H1 (cell line): ENCODE data around the gene NELFB. TPM values are rescaled to one million over a fixed set of nuclear protein-coding genes. Genes with fewer than 3 reads are reported as not detected.
A peak's percentile ranks its signal among the peaks of the same experiment; 100 is the strongest.

ENCODE experiments used
- CTCF ChIA-PET: fragments of 300-600 bp; sonication (Branson Sonifier 250); formaldehyde crosslinking; loops from one replicate; lab custom pipeline; 2021; ENCODE audit not compliant: partially characterized antibody; lab: Charles Lee
- POLR2A ChIA-PET: fragments of 300-600 bp; sonication (Branson Sonifier 250); formaldehyde crosslinking; loops from one replicate; lab custom pipeline; 2021; ENCODE audit warnings: inconsistent platforms; ENCODE audit not compliant: partially characterized antibody; lab: Charles Lee
- DNase-seq, 2 experiments: peaks; one replicate each; pipeline versions ENCODE4 v3.0.0 to v3.0.0-alpha.2; 2010 to 2022; ENCODE audit warnings: low spot score in 2 of 2, low read depth in 1 of 2, mixed read lengths in 1 of 2
- FAIRE-seq: peaks from 2 replicates; lab custom pipeline; 2011; peaks lifted over from hg19 to GRCh38; lab: Jason Lieb, UNC
- H2AFZ ChIP-seq: 2 replicates; pipeline ENCODE4 v1.8.1; 2012; ENCODE audit warnings: low read length, inconsistent platforms
- H2AK5ac ChIP-seq: 2 replicates; pipeline ENCODE4 v1.6.1; 2013; ENCODE audit warnings: low read depth, low read length
- H2BK120ac ChIP-seq: replicated peaks from 2 replicates; pipeline ENCODE3; 2013; ENCODE audit warnings: low read depth, low read length, inconsistent platforms
- H2BK12ac ChIP-seq: 2 replicates; pipeline ENCODE4 v1.6.1; 2013; ENCODE audit warnings: low read depth, low read length
- H2BK15ac ChIP-seq: 2 replicates; pipeline ENCODE4 v1.6.1; 2013; ENCODE audit warnings: low read length
- H2BK20ac ChIP-seq: 2 replicates; pipeline ENCODE4 v1.6.1; 2013; ENCODE audit warnings: low read length
- H2BK5ac ChIP-seq: 2 replicates; pipeline ENCODE4 v1.6.1; 2013; ENCODE audit warnings: low read depth, low read length
- H3K14ac ChIP-seq: 2 replicates; pipeline ENCODE4 v1.6.1; 2013; ENCODE audit warnings: inconsistent platforms; ENCODE audit not compliant: insufficient read length
- H3K18ac ChIP-seq: 2 replicates; pipeline ENCODE4 v1.6.1; 2013; ENCODE audit warnings: low read length; ENCODE audit errors: extremely low read depth
- H3K23ac ChIP-seq: 2 replicates; pipeline ENCODE4 v1.6.1; 2013; ENCODE audit warnings: inconsistent platforms; ENCODE audit not compliant: insufficient read length
- H3K23me2 ChIP-seq: 2 replicates; pipeline ENCODE4 v1.6.1; 2013; ENCODE audit warnings: low read depth, low read length
- H3K27ac ChIP-seq: 2 replicates; pipeline ENCODE4 v1.6.1; 2011; ENCODE audit warnings: low read depth, low read length, inconsistent platforms
- H3K27me3 ChIP-seq, 4 experiments: replicated peaks in 1 of 4; 1 replicate in 1 of 4; 2 replicates in 3 of 4; pipeline versions ENCODE4 v1.6.1 to v1.8.1; 2011 to 2013; ENCODE audit warnings: low read length in 3 of 4, mild to moderate bottlenecking in 3 of 4, inconsistent platforms in 2 of 4, mixed read lengths in 2 of 4, moderate library complexity in 1 of 4; ENCODE audit not compliant: control insufficient read depth in 3 of 4, insufficient read depth in 3 of 4; ENCODE audit errors: extremely low read depth in 1 of 4
- H3K36me3 ChIP-seq, 4 experiments: 2 replicates each; pipeline versions ENCODE4 v1.6.1 to v1.8.1; 2011 to 2013; ENCODE audit warnings: mild to moderate bottlenecking in 4 of 4, low read length in 3 of 4, moderate library complexity in 2 of 4, control low read depth in 1 of 4, inconsistent platforms in 1 of 4; ENCODE audit not compliant: insufficient read depth in 4 of 4, control insufficient read depth in 2 of 4
- H3K4ac ChIP-seq: replicated peaks from 2 replicates; pipeline ENCODE3; 2013; ENCODE audit warnings: low read length, low read depth, mixed read lengths, inconsistent platforms; ENCODE audit not compliant: insufficient read length
- H3K4me1 ChIP-seq, 4 experiments: replicated peaks in 1 of 4; 1 replicate in 1 of 4; 2 replicates in 3 of 4; pipeline versions ENCODE4 v1.6.1 to v1.8.1; 2011 to 2013; ENCODE audit warnings: low read length in 3 of 4, inconsistent platforms in 2 of 4, mixed read lengths in 1 of 4; ENCODE audit not compliant: insufficient read depth in 4 of 4, control insufficient read depth in 3 of 4
- H3K4me2 ChIP-seq, 2 experiments: 2 replicates each; pipeline versions ENCODE4 v1.6.1 to v1.8.1; 2011 to 2013; ENCODE audit warnings: low read depth in 2 of 2, low read length in 2 of 2, control low read depth in 1 of 2, inconsistent platforms in 1 of 2, mild to moderate bottlenecking in 1 of 2; ENCODE audit not compliant: insufficient read depth in 1 of 2
- H3K4me3 ChIP-seq, 4 experiments: fragments of 200-600, 300-600 bp in 1 of 4; sonication (generic), shearing (Covaris generic), sonication (Bioruptor Twin) in 1 of 4; 2 replicates each; pipeline versions ENCODE4 v1.5.1 to v1.8.1; 2011 to 2016; ENCODE audit warnings: low read length in 4 of 4, low read depth in 3 of 4, control low read depth in 2 of 4, inconsistent platforms in 2 of 4, mild to moderate bottlenecking in 2 of 4, mixed read lengths in 1 of 4, moderate library complexity in 1 of 4; ENCODE audit not compliant: insufficient read depth in 2 of 4; ENCODE audit errors: extremely low read depth in 1 of 4
- H3K56ac ChIP-seq: replicated peaks from 2 replicates; pipeline ENCODE3; 2013; ENCODE audit warnings: low read depth, mild to moderate bottlenecking, mixed read lengths, low read length, inconsistent platforms; ENCODE audit not compliant: insufficient read length
- H3K79me1 ChIP-seq: 2 replicates; pipeline ENCODE4 v1.6.1; 2013; ENCODE audit warnings: low read depth, low read length, control low read depth
- H3K79me2 ChIP-seq, 2 experiments: 2 replicates each; pipeline versions ENCODE4 v1.6.1 to v1.8.1; 2012 to 2013; ENCODE audit warnings: low read length in 2 of 2, mild to moderate bottlenecking in 2 of 2, inconsistent platforms in 1 of 2; ENCODE audit not compliant: insufficient read depth in 2 of 2, control insufficient read depth in 1 of 2
- H3K9ac ChIP-seq, 4 experiments: replicated peaks in 1 of 4; 1 replicate in 1 of 4; 2 replicates in 3 of 4; pipeline versions ENCODE4 v1.6.1 to v1.8.1; 2011 to 2013; ENCODE audit warnings: low read depth in 3 of 4, low read length in 3 of 4, control low read depth in 2 of 4, mild to moderate bottlenecking in 2 of 4, moderate library complexity in 2 of 4, inconsistent platforms in 1 of 4; ENCODE audit errors: extremely low read depth in 1 of 4
- H3K9me3 ChIP-seq, 2 experiments: 2 replicates each; pipeline versions ENCODE4 v1.6.1 to v1.8.1; 2012 to 2013; ENCODE audit warnings: mild to moderate bottlenecking in 2 of 2, moderate library complexity in 2 of 2, control low read depth in 1 of 2, inconsistent platforms in 1 of 2, low read depth in 1 of 2, low read length in 1 of 2, mixed read lengths in 1 of 2; ENCODE audit not compliant: insufficient read depth in 2 of 2
- H4K20me1 ChIP-seq, 2 experiments: replicated peaks in 1 of 2; 2 replicates each; pipeline versions ENCODE3 to v1.8.1; 2011 to 2013; ENCODE audit warnings: inconsistent platforms in 2 of 2, low read length in 2 of 2, mild to moderate bottlenecking in 1 of 2; ENCODE audit not compliant: insufficient read depth in 2 of 2, control insufficient read depth in 1 of 2
- H4K5ac ChIP-seq: 2 replicates; pipeline ENCODE4 v1.6.1; 2013; ENCODE audit warnings: low read length, low read depth, mixed read lengths, inconsistent platforms; ENCODE audit not compliant: insufficient read length
- H4K8ac ChIP-seq: 2 replicates; pipeline ENCODE4 v1.8.0; 2013; ENCODE audit warnings: mild to moderate bottlenecking, moderate library complexity, low read length, inconsistent platforms; ENCODE audit not compliant: insufficient read depth; ENCODE audit errors: extremely low read depth
- H4K91ac ChIP-seq: replicated peaks from 2 replicates; pipeline ENCODE3; 2013; ENCODE audit warnings: low read length, mixed read lengths, inconsistent platforms; ENCODE audit not compliant: insufficient read length
- CTCF ChIP-seq, 3 experiments: IDR thresholded peaks; 1 replicate in 2 of 3; 2 replicates in 1 of 3; pipeline versions ENCODE4 v1.5.1 to v1.6.1; 2011; ENCODE audit warnings: low read length in 3 of 3, mild to moderate bottlenecking in 3 of 3, inconsistent platforms in 2 of 3, low read depth in 1 of 3, moderate library complexity in 1 of 3; ENCODE audit not compliant: insufficient read depth in 1 of 3; ENCODE audit errors: control extremely low read depth in 1 of 3
- RAD21 ChIP-seq, 2 experiments: IDR thresholded peaks in 1 of 2; conservative IDR thresholded peaks in 1 of 2; 2 replicates each; pipeline ENCODE4 v1.6.1; 2011; ENCODE audit warnings: low read depth in 2 of 2, low read length in 2 of 2, improper control_type of control experiment in 1 of 2, inconsistent platforms in 1 of 2, mild to moderate bottlenecking in 1 of 2, moderate library complexity in 1 of 2
- SP4 ChIP-seq: IDR thresholded peaks from 2 replicates; pipeline ENCODE4 v1.6.1; 2012; ENCODE audit warnings: low read length, inconsistent platforms
- WGBS, 2 experiments: shearing (Covaris generic) in 1 of 2; methylation state at CpG; one replicate each; pipeline versions ENCODE4 v1.1.6 to v1.1.7; 2013 to 2015; ENCODE audit warnings: low lambda C conversion rate in 2 of 2, mixed read lengths in 2 of 2, inconsistent platforms in 1 of 2, low coverage in 1 of 2, missing lambda C conversion rate in 1 of 2; ENCODE audit not compliant: insufficient replicate concordance in 2 of 2, insufficient coverage in 1 of 2, insufficient read length in 1 of 2; ENCODE audit errors: extremely low coverage in 1 of 2, missing lambda C conversion rate in 1 of 2; 5-methylcytosine and 5-hydroxymethylcytosine counted together
- polyA plus RNA-seq, 7 experiments: library from polyadenylated mRNA; depleted of rRNA in 3 of 7; stranded (reverse) in 5 of 7; unstranded in 2 of 7; fragments of >200 nt in 5 of 7; fragments of 200-250 nt in 2 of 7; gene quantifications; 1 replicate in 5 of 7; 2 replicates in 1 of 7; 4 replicates in 1 of 7; pipeline versions ENCODE4 v1.2.1 to v1.2.3, GENCODE V29; 2011 to 2013; ENCODE audit warnings: missing spikeins in 2 of 7, mixed read lengths in 2 of 7
- total RNA-seq: library from RNA; stranded (reverse); fragmentation: NEBNext Ultra II Directional; extraction: Animal tissue kit (Norgen Biotek cat#: 25700); gene quantifications from 2 replicates; pipeline ENCODE4 v1.2.1, GENCODE V29; 2021

Gene NELFB
- total and polyA plus RNA-seq, 2 of the 8 experiments (the other 6 are each of a cell fraction or from before 2014, with no cell fraction given): 57.6 to 78.0 TPM

GRCh38 chr9:137235424-137236237, 19.5 kb upstream of the NELFB start:
- Histone ChIP-seq H4K20me1 (peaks cover 6 to 8% of the 10 kb centered on the region in 2 experiments), H3K4me3 (no peak overlapping the region), H4K8ac (0 out of 2 replicates have a peak overlapping the region, but pooled peaks have one; percentile 25), H3K4ac (peak overlapping the region; percentile 53), H3K9me3 (no peaks in the 10 kb centered on the region), H4K5ac (no peak overlapping the region), H2BK12ac (no peak overlapping the region), H2BK20ac (no peak overlapping the region), H3K14ac (no peak overlapping the region), H3K4me1 (peaks cover 0 to 12% (median 8%) of the 10 kb centered on the region in 4 experiments; a peak in 6 of 7 replicates), H3K79me2 (peaks cover 0 to 7% of the 10 kb centered on the region in 2 experiments; a peak in 1 of 4 replicates)
- DNase-seq: no peak
- FAIRE-seq: no peak
- TF ChIP-seq CTCF (IDR thresholded peaks at IDR 0.05; ENCODE audit: control extremely low read depth in 1 of 3, insufficient read depth in 1 of 3, low read depth in 1 of 3, low read length in 3 of 3) (peak in 1 of 3 experiments; percentile 38; a peak in 2 of 4 replicates), RAD21 (IDR thresholded peaks at IDR 0.05 in 1 of 2, conservative IDR thresholded peaks at IDR 0.05 in 1 of 2; ENCODE audit: low read depth in 2 of 2, low read length in 2 of 2) (peak in 1 of 2 experiments; percentile 13; a peak in 1 of 4 replicates), SP4 (no peak)
- TF ChIP-seq, all 59 proteins: peak for 2
- ChIA-PET CTCF (interaction anchor here (0.6 to 20.2 kb wide), 27 partner anchors 9 to 183 kb away, joined by 3 to 204 read pairs (median 6); partner anchors contain the start of genes ANAPC2, CYSRT1, LRRC26 and NDOR1), POLR2A (interaction anchor here (1.0 to 69.9 kb wide), 3 partner anchors 1 to 72 kb away, joined by 3 to 1462 read pairs (median 1462); partner anchors contain the start of genes CYSRT1, NDOR1, NELFB and RNF208)
- Histone ChIP-seq H3K36me3 (no peaks in the 10 kb centered on the region), H3K56ac (no peak overlapping the region), H2AFZ (no peak overlapping the region), H2BK15ac (0 out of 2 replicates have a peak overlapping the region, but pooled peaks have one; percentile 72), H3K27me3 (no peaks in the 10 kb centered on the region), H3K79me1 (no peaks in the 10 kb centered on the region), H2AK5ac (no peak overlapping the region), H2BK5ac (no peak overlapping the region), H3K27ac (no peak overlapping the region), H2BK120ac (no peak overlapping the region), H3K23ac (no peak overlapping the region), H3K18ac (no peak overlapping the region), H3K9ac (no peak overlapping the region), H4K91ac (no peak overlapping the region), H3K4me2 (no peak overlapping the region), H3K23me2 (peaks cover 5% of the 10 kb centered on the region; the same call in 1 of the 2 replicates)
- WGBS, 2 experiments: 87% methylated on average over 25 of the region's 35 CpGs; no CpG with 5 or more reads in 1 of the 2 experiments
